Lung (tissue), 12 donors: ENCODE data around the gene GPR37. TPM values are rescaled to one million over a fixed set of nuclear protein-coding genes. Genes with fewer than 3 reads are reported as not detected.

Experiments used
- ATAC-seq: fragments of 200-7000 bp; cut with Tn5 transposase; one replicate; pipeline ENCODE4 v1.9.1; 2020; ENCODE audit warnings: moderate number of reproducible peaks; ENCODE audit not compliant: insufficient read depth, low FRiP score
- DNase-seq, 3 donors: peaks; one replicate each; pipeline ENCODE4 v3.0.0-alpha.2; 2013 to 2017
- H3K27ac ChIP-seq, 2 donors: one replicate each; pipeline ENCODE4 v1.5.1; 2013; ENCODE audit warnings: mild to moderate bottlenecking in 2 of 2, moderate library complexity in 2 of 2, control low read depth in 1 of 2, inconsistent platforms in 1 of 2, low read depth in 1 of 2, low read length in 1 of 2
- H3K27me3 ChIP-seq, 3 donors: one replicate each; pipeline ENCODE4 v1.5.1; 2013; ENCODE audit warnings: low read length in 2 of 3; ENCODE audit not compliant: control insufficient read depth in 3 of 3, insufficient read depth in 3 of 3
- H3K36me3 ChIP-seq, 4 donors: one replicate each; pipeline ENCODE4 v1.5.1; 2013; ENCODE audit warnings: low read length in 4 of 4, mild to moderate bottlenecking in 1 of 4, moderate library complexity in 1 of 4; ENCODE audit not compliant: control insufficient read depth in 4 of 4, insufficient read depth in 4 of 4
- H3K4me1 ChIP-seq, 5 donors: one replicate each; pipeline ENCODE4 v1.5.1; 2013; ENCODE audit warnings: low read length in 5 of 5, mild to moderate bottlenecking in 2 of 5, moderate library complexity in 1 of 5; ENCODE audit not compliant: control insufficient read depth in 5 of 5, insufficient read depth in 5 of 5
- H3K4me3 ChIP-seq: one replicate; pipeline ENCODE4 v1.5.1; 2013; ENCODE audit warnings: mild to moderate bottlenecking, control low read depth, moderate library complexity
- H3K9ac ChIP-seq, 2 donors: one replicate each; pipeline ENCODE4 v1.5.1; 2013; ENCODE audit warnings: low read length in 2 of 2, control low read depth in 1 of 2; ENCODE audit not compliant: insufficient read depth in 1 of 2
- H3K9me3 ChIP-seq, 4 donors: one replicate each; pipeline ENCODE4 v1.5.1; 2013; ENCODE audit warnings: low read length in 3 of 4, mild to moderate bottlenecking in 1 of 4, moderate library complexity in 1 of 4; ENCODE audit not compliant: control insufficient read depth in 4 of 4, insufficient read depth in 3 of 4
- WGBS, 2 donors: extraction: QIAGEN DNeasy Blood & Tissue Kit; methylation state at CpG; one replicate each; pipeline ENCODE4 v1.1.7; 2013; 5-methylcytosine and 5-hydroxymethylcytosine counted together
- polyA plus RNA-seq, 2 donors: library from polyadenylated mRNA; stranded (reverse); fragments of 200-250 nt; gene quantifications; one replicate each; pipeline ENCODE4 v1.2.1, GENCODE V29; 2013
- total RNA-seq, 2 donors: library from RNA; depleted of rRNA in 1 of 2; stranded (reverse); fragments of >200 nt in 1 of 2; gene quantifications; one replicate each; pipeline ENCODE4 v1.2.1, GENCODE V29; 2014 to 2021
- TF ChIP-seq, protein P1 (sequence below): IDR thresholded peaks from 2 replicates; pipeline ENCODE4 v1.5.1; 2012; ENCODE audit warnings: mild to moderate bottlenecking; ENCODE audit errors: control extremely low read depth, extremely low read depth
- donor health status: control.
- donor health status: control.
- donor health status: Bipolar disorder and iron deficiency.
- donor health status: healthy.
- donor health status: DM: yes; HTN: yes; CAD: no.

GPR37 gene
- total and polyA plus RNA-seq, 4 donors: 0.08 to 2.8 (median 0.94) TPM

DNA sequence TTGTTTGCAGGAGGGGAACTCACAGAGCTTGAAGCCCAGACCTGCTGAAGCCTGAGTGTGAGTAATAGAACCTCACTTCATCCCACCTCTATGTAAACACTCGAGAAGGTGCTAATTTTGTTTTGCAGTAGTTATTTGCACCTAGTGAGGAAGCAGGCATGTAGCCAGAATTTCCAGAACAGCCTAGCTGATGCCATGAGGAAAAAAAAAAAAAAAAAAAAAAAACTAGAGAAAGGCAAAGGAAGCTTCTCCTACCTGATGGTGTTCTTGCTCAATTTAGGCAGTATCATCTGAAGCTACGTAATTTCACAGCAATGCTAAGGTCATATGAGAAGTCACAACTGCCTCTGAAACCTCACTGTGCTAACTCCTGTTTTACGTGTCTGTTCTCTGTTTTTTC lies 13.6 kb upstream of the GPR37 start:
- Histone ChIP-seq H3K27ac (no peak overlapping the region), H3K4me3 (no peak overlapping the region), H3K9ac (no peak overlapping the region), H3K9me3 (no peaks in the 10 kb centered on the region), H3K27me3 (no peaks in the 10 kb centered on the region), H3K4me1 (peaks cover 0 to 6% (median 0%) of the 10 kb centered on the region in 5 donors), H3K36me3 (no peaks in the 10 kb centered on the region)
- no peak for ATAC-seq
- TF ChIP-seq, protein P1, sequence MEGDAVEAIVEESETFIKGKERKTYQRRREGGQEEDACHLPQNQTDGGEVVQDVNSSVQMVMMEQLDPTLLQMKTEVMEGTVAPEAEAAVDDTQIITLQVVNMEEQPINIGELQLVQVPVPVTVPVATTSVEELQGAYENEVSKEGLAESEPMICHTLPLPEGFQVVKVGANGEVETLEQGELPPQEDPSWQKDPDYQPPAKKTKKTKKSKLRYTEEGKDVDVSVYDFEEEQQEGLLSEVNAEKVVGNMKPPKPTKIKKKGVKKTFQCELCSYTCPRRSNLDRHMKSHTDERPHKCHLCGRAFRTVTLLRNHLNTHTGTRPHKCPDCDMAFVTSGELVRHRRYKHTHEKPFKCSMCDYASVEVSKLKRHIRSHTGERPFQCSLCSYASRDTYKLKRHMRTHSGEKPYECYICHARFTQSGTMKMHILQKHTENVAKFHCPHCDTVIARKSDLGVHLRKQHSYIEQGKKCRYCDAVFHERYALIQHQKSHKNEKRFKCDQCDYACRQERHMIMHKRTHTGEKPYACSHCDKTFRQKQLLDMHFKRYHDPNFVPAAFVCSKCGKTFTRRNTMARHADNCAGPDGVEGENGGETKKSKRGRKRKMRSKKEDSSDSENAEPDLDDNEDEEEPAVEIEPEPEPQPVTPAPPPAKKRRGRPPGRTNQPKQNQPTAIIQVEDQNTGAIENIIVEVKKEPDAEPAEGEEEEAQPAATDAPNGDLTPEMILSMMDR: no peak
- DNase-seq: no peak
- WGBS, 2 donors: 70 to 83% methylated on average over 3 of the region's 3 CpGs

DNA sequence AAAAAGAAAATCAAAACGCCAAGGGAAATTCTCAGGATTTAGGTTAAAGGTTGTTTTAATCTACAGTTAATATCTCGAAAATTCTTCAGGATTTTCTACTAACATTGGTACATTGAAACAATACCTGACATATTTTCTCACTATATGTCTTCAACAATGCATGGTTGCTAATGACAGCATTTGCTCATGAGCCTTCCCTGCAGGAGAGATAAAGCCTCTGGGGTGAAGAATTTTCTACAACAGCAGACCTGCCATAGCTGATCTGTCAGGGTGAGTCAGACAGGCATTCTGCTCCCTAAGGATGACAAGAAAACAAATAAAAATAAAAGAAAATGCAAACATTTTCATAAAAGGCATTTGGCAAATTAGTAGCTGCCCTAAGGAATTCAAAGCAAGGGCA lies 11.7 kb upstream of the GPR37 start:
- TF ChIP-seq, protein P1: no peak
- Histone ChIP-seq H3K9me3 (no peaks in the 10 kb centered on the region), H3K4me1 (peaks cover 0 to 5% (median 0%) of the 10 kb centered on the region in 5 donors), H3K36me3 (no peaks in the 10 kb centered on the region), H3K27me3 (no peaks in the 10 kb centered on the region), H3K4me3 (no peak overlapping the region), H3K27ac (no peak overlapping the region), H3K9ac (no peak overlapping the region)
- ATAC-seq: no peak
- DNase-seq: no peak
- 84 to 87% methylated on average over 2 of the region's 2 CpGs for WGBS, 2 donors

DNA sequence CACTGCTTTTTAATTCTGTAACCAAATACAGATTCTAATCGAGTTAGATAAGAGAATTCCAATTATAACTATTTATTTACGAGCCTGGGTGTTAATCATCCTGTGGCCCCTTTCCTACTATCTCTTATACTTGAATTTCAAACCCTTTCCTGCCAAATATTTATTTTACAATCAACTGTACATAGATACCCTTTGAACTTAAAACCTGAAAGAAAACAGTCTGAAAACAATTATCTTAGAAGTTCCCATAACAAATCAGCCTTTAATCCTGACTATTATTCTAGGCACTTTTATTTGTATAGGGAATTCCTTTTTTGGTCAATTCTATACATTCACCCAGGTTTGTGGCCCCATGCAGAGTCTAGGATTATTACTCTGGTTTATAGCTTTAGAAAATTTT lies 10.6 kb upstream of the GPR37 start:
- Histone ChIP-seq H3K9ac (no peak overlapping the region), H3K4me1 (no peaks in the 10 kb centered on the region), H3K4me3 (no peak overlapping the region), H3K9me3 (no peaks in the 10 kb centered on the region), H3K27me3 (no peaks in the 10 kb centered on the region), H3K36me3 (no peaks in the 10 kb centered on the region), H3K27ac (no peak overlapping the region)
- ATAC-seq (no peak), DNase-seq (no peak)
- TF ChIP-seq, protein P1: no peak
- WGBS, 2 donors: 46 to 65% methylated on average over 2 of the region's 2 CpGs

DNA sequence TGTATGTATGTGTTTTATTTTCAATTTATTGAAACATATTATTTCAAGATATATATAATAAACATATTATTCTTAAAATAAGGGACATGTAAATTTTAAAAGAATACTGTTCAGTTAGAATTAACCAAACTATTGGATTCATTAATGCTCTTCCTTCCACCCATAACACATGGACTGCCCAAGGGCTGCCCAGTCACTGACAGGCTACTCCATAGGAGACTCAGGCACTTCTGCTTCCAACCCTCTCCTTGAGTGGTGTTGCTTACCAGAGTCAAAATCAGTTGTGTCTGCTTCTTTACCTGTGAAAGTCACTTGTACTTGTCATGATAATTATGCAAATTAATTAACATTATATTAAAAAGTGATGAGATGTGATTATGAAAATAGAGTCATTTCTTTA lies 9.8 kb upstream of the GPR37 start:
- no peak overlapping the region for H3K4me3 ChIP-seq
- DNase-seq (no peak), ATAC-seq (no peak)
- no peaks in the 10 kb centered on the region for H3K27me3 ChIP-seq
- no peaks in the 10 kb centered on the region for H3K36me3 ChIP-seq
- H3K4me1 ChIP-seq: no peaks in the 10 kb centered on the region
- H3K27ac ChIP-seq: no peak overlapping the region
- H3K9me3 ChIP-seq: no peaks in the 10 kb centered on the region
- H3K9ac ChIP-seq: no peak overlapping the region
- TF ChIP-seq, protein P1: no peak
